Stimulated activated CD8-positive, alpha-beta memory T cell treated with anti-CD3 and anti-CD28 coated beads, Interleukin-7, amount 100 ng/mL, for 4 hours (primary cell): Measurements from ENCODE around the gene PRND.
"Not testable (repeated sequence)": the region's sequence is repeated elsewhere in the genome, so short reads cannot be mapped to it uniquely, and the experiment has no call there.

Source experiments
- DNase-seq, 2 donors: peaks; one replicate each; pipeline ENCODE4 v3.0.0-alpha.2; 2020; ENCODE audit warnings: low read depth in 2 of 2

Gene PRND, protein sequence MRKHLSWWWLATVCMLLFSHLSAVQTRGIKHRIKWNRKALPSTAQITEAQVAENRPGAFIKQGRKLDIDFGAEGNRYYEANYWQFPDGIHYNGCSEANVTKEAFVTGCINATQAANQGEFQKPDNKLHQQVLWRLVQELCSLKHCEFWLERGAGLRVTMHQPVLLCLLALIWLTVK

DNA sequence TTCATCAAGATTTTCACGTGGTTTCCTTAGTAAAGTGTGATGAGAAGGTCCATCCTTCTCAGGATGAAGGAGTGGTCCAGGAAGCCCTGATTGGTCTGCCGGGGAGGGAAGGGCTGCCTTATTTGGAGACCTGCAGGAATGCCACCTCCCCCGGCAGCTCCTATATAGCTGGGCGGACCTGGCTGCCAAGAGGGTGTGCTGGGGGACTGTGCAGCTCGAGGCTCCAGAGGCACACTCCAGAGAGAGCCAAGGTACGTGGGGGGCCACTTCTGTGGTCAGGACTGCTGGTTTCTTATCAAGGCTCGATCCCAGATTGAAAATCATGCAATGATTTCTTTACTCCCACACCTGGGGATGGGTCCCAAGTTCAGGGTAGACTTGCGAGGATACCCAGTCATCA, at the start of gene PRND:
Gene PRND, plus strand, starts transcription at position 191 of the 400 bp plus-strand sequence. CDS start 2,643 bp downstream, outside the sequence.
- no peak for DNase-seq

GRCh38 chr20:4672948-4673347, 48.8 kb upstream of the PRND start:
- no peak for DNase-seq

DNA sequence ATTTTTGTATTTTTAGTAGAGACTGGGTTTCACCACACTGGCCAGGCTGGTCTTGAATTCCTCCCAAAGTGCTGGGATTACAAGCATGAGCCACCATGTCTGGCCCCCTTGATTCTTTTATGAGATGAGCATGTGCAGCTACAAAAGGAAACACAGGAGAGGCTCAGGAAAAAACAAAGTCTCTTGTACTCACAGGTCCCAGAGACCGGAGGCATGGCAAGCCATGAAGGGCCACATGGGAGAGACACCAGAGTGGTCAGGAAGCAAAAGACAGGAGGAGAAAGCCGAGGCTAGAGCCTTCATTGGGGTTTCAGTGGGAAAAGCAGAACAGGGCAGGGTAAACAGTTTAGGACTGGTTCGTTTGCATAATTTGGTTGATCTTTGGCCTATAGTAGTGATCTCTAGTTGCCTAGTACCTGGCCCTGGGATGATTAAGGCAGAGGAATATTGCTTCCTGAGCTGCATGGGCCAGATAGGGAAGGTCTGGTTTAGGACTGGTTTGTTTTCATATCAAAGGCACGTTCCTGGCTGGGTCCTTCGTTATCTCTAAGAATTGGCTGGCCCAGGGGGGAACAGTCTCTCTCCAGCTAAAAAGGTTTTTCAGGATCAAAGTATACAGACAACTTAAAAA, 48.2 kb upstream of the PRND start:
- DNase-seq, result no peak

- DNase-seq, result no peak
These were observed 47.0 kb upstream of the PRND start for GRCh38 chr20:4674672-4675071.

DNA sequence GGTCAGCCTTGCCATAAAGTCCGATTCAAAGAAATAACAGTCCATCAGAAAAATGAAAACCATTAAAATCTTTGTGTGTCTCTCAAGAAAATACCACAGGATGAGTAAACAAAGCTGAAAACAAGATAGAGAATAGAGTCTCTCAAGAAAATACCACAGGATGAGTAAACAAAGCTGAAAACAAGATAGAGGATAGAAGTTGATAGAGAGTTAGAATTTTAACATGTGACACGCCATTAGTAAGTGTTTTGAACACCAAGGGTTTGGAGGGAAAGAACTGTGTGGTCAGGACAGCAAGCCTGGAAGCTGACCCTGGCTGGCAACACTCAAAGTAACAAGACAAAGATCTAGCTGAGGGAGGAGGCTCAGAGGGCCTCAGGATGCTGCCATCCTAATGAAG, 43.9 kb upstream of the PRND start:
- no peak for DNase-seq

DNA sequence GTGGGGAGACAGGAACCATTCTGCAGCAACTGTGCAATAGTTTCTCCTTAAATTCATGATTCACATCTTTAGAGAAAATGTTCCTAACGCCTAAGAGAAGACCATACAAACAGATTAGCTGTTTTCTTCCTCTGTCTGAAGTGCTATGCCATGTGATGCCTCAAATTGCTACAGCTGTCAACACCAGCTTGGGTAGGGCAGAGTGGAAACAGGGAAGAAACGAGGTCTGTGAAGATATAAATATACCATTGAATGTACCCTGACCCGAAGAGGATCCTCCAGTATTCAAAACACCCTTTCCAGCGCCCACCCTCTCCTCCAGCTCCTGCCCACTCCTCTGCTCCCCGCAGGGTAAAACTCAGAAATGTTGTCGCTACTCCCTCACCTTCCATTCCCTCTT, 40.3 kb upstream of the PRND start:
- DNase-seq, result no peak

- no peak for DNase-seq
These were observed 39.7 kb upstream of the PRND start for GRCh38 chr20:4681991-4682401.

- no peak for DNase-seq
These were observed 39.0 kb upstream of the PRND start for GRCh38 chr20:4682682-4683081.

GRCh38 chr20:4683261-4683660, 38.4 kb upstream of the PRND start:
- no peak for DNase-seq

DNA sequence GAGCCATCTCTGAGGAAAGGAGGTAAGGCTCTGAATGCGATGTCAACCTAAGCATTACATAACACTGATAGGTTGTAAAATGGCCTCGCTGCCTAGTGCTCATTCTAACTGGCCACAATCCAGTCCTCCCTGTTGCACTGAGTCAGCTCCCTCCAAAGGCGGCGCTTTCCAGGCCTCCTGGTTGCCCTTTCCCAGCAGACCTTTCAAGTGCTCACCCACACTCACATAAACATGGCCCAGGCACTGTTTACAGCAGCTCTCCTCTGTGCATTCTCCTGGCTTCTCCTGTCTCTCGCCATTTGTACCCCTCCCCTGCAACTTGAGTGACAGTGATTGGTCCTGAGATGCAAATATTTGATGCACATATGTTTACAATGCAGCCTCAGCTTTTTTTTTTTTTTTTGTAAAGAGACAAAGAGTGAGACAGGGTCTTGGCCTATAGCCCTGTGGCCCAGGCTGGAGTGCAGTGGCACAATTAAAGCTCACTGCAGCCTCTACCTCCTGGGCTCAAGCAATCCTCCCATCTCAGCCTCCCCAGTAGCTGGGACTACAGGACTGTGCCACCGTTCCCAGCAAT, 36.8 kb upstream of the PRND start:
- no peak for DNase-seq

DNA sequence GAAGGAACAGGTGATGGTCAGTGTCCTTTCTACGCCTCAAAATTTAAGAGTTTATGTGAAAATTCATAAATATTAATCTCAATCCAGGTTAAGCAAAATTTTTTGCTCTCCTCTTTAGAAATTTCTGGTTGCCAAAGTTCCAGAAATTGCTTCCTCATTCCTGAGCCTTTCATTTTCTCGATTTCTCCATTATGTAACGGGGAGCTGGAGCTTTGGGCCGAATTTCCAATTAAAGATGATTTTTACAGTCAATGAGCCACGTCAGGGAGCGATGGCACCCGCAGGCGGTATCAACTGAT, 35.8 kb upstream of the PRND start:
- no peak for DNase-seq

DNA sequence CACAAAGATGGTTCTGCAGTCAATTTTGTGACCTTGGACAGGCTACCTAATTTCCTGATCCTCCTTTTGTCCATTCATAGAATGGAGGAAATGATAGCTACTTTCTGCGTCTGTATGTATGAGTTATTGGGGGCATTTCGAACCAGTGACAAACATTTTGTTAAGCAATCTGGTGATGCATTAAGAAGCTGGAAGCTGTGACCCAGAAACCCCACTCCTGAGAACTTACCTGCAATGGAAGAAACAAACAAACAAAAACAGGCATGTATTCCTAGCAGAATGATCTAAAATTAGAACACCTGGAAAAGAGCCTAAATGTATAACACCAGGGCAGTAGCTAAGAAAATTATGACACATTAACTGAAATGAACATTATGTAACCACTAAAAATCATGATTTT, 33.4 kb upstream of the PRND start:
- DNase-seq, result no peak

GRCh38 chr20:4689220-4689619, 32.5 kb upstream of the PRND start:
- no peak for DNase-seq

DNA sequence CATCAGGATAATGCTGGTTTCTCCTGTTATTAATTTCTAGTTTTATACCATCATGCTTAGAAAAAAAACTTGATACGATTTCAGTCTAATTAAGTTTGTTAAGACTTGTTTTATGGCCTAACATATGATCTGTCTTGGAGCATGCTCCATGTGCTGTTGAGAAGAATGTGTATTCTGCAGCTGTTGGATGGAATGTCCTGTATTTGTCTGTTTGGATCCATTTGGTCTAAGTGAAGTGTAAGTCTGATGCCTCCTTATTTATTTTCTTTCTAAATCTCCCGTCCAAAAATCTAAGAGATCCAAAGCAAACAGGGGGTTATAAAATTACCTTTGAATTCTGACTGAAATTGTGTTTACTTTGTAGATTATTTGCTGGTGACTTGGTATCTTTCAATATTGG, 30.0 kb upstream of the PRND start:
- no peak for DNase-seq

GRCh38 chr20:4694076-4694475, 27.6 kb upstream of the PRND start:
- DNase-seq, result no peak

GRCh38 chr20:4697189-4697830, 24.4 kb upstream of the PRND start:
- no peak for DNase-seq

DNA sequence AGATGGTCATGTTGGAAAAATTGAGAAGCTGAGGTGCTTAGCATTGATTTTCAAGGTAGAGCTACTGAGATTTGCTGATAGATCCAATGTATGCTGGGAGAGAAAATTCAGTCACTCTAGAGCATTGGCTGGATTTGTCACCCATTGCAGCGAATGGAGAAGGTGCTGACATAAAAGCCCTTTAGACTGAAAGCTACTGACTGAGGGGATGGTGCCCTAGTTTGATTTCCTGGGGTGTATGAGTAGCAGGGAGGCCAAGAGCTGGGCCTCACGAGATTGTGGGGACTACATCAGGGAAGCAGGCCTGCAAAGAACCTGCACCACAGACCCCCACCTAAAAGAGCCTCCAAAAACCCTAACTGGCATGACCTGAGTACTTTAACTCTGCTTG, 23.9 kb upstream of the PRND start:
- DNase-seq, result no peak

GRCh38 chr20:4699216-4699615, 22.5 kb upstream of the PRND start:
- no peak for DNase-seq

- no peak for DNase-seq
These were observed 21.8 kb upstream of the PRND start for GRCh38 chr20:4699957-4700356.

DNA sequence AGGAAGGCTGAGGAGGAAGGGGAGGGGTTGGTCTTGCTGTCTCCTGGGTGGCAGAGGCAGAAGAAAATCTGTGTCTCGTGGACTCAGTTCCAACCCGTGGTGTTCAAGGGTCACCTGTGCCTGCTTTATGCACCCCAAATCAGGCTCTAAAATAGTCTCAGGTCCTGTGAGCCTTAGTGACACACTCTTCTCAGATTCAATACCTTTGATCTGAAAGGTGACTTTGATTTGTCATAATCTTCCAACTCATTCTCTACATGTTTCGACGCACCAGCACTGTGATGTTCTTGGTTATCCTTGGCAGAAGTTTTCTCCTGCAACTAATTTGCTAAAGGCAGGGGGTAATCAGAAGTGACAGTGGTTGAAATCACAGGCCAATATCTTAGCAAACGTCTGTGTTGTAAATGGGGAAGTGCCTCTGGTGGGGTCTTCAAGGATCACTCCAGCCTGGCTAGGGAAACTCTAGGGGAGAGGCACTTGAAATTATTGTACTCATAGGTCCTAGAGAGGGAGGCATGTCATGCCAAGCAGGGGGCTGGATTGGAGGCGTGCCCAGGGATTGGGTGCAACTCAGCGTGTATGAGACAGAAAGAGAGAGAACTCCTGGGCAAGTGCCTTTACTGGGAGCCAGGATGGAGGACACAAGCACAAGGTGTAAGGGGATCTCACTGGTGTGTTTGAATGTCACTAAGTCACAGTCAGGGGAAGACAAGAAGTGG, 19.0 kb upstream of the PRND start:
- DNase-seq, result no peak

GRCh38 chr20:4703281-4703676, 18.4 kb upstream of the PRND start:
- no peak for DNase-seq

GRCh38 chr20:4706941-4707340, 14.8 kb upstream of the PRND start:
- not testable (repeated sequence) for DNase-seq

GRCh38 chr20:4708036-4708435, 13.7 kb upstream of the PRND start:
- no peak for DNase-seq
